Inflammatory macrophage treated with lipopolysaccharide for 1 hour (primary cell): ENCODE measurements around the gene IGSF5.
"Not testable (repeated sequence)": the region's sequence is repeated elsewhere in the genome, so short reads cannot be mapped to it uniquely, and the experiment has no call there.

ENCODE experiments used
- DNase-seq, 2 donors: peaks; one replicate each; pipeline ENCODE4 v3.0.0-alpha.2; 2020 to 2022

Gene IGSF5

GRCh38 chr21:39744883-39745282, at the start of gene IGSF5:
Gene IGSF5 (plus strand): TSS chr21:39745183. CDS start chr21:39745510, 327 bp downstream.
- not testable (repeated sequence) for DNase-seq

- no peak for DNase-seq
Observed at GRCh38 chr21:39696196-39696595, 48.8 kb upstream of the IGSF5 start.

- no peak for DNase-seq
Observed at GRCh38 chr21:39696618-39697017, 48.4 kb upstream of the IGSF5 start.

- no peak for DNase-seq
Observed at GRCh38 chr21:39700318-39700717, 44.7 kb upstream of the IGSF5 start.

GRCh38 chr21:39703578-39703977, 41.4 kb upstream of the IGSF5 start:
- no peak for DNase-seq

- no peak for DNase-seq
Observed at GRCh38 chr21:39705849-39706248, 39.1 kb upstream of the IGSF5 start.

- no peak for DNase-seq
Observed at GRCh38 chr21:39707316-39707715, 37.7 kb upstream of the IGSF5 start.

- DNase-seq, result no peak
Observed at GRCh38 chr21:39710866-39711265, 34.1 kb upstream of the IGSF5 start.

- DNase-seq, result no peak
Observed at GRCh38 chr21:39712273-39712672, 32.7 kb upstream of the IGSF5 start.

- no peak for DNase-seq
Observed at GRCh38 chr21:39712976-39713375, 32.0 kb upstream of the IGSF5 start.

GRCh38 chr21:39713905-39714304, 31.1 kb upstream of the IGSF5 start:
- DNase-seq, result no peak

GRCh38 chr21:39714331-39714730, 30.7 kb upstream of the IGSF5 start:
- DNase-seq, result no peak

- peak; percentile 14 to 60 for DNase-seq
Observed at GRCh38 chr21:39715804-39716397, 29.1 kb upstream of the IGSF5 start.

- DNase-seq, result no peak
Observed at GRCh38 chr21:39720126-39720778, 24.7 kb upstream of the IGSF5 start.

GRCh38 chr21:39721885-39722284, 23.1 kb upstream of the IGSF5 start:
- no peak for DNase-seq

GRCh38 chr21:39724944-39725343, 20.0 kb upstream of the IGSF5 start:
- DNase-seq, result no peak

- no peak for DNase-seq
Observed at GRCh38 chr21:39726133-39726532, 18.9 kb upstream of the IGSF5 start.

- no peak for DNase-seq
Observed at GRCh38 chr21:39727401-39728120, 17.4 kb upstream of the IGSF5 start.

- DNase-seq, result no peak
Observed at GRCh38 chr21:39728341-39728740, 16.6 kb upstream of the IGSF5 start.

- DNase-seq, result no peak
Observed at GRCh38 chr21:39730418-39731157, 14.4 kb upstream of the IGSF5 start.

- no peak for DNase-seq
Observed at GRCh38 chr21:39736716-39737115, 8.3 kb upstream of the IGSF5 start.

- DNase-seq, result no peak
Observed at GRCh38 chr21:39737376-39738000, 7.5 kb upstream of the IGSF5 start.

GRCh38 chr21:39738566-39738965, 6.4 kb upstream of the IGSF5 start:
- DNase-seq, result no peak
